Ammon's horn (tissue), 1 donor: ENCODE results near the gene DNAL1.
"Not testable (repeated sequence)": the region's sequence is repeated elsewhere in the genome, so short reads cannot be mapped to it uniquely, and the experiment has no call there.

Experiments
- DNase-seq: peaks from one replicate; pipeline ENCODE4 v3.0.0-alpha.2; 2016; ENCODE audit warnings: low spot score

Gene DNAL1

GRCh38 chr14:73640796-73641365 is 3.9 kb upstream of the DNAL1 start:
- no peak for DNase-seq

GRCh38 chr14:73645248-73645610 is 443 bp downstream of the DNAL1 start:
- DNase-seq, result no peak

- no peak for DNase-seq
These were observed 6.2 kb downstream of the DNAL1 start for GRCh38 chr14:73651005-73651404.

GRCh38 chr14:73655851-73656250 is 11.1 kb downstream of the DNAL1 start:
- no peak for DNase-seq

- not testable (repeated sequence) for DNase-seq
These were observed 14.4 kb downstream of the DNAL1 start for GRCh38 chr14:73659202-73659601.

- peak; percentile 15 for DNase-seq
These were observed 15.7 kb downstream of the DNAL1 start for GRCh38 chr14:73660511-73660910.

- DNase-seq, result no peak
These were observed 17.1 kb downstream of the DNAL1 start for GRCh38 chr14:73661872-73662271.

- peak; percentile 19 for DNase-seq
These were observed 17.7 kb downstream of the DNAL1 start for GRCh38 chr14:73662487-73662943.

GRCh38 chr14:73663548-73664212 is 18.9 kb downstream of the DNAL1 start:
- no peak for DNase-seq

GRCh38 chr14:73665130-73665529 is 20.3 kb downstream of the DNAL1 start:
- no peak for DNase-seq

GRCh38 chr14:73666583-73666982 is 21.8 kb downstream of the DNAL1 start:
- no peak for DNase-seq

- DNase-seq, result no peak
These were observed 23.1 kb downstream of the DNAL1 start for GRCh38 chr14:73667854-73668253.

GRCh38 chr14:73674986-73675385 is 30.2 kb downstream of the DNAL1 start:
- no peak for DNase-seq

- no peak for DNase-seq
These were observed 33.9 kb downstream of the DNAL1 start for GRCh38 chr14:73678698-73679097.

- DNase-seq, result no peak
These were observed 36.0 kb downstream of the DNAL1 start for GRCh38 chr14:73680821-73681220.

- no peak for DNase-seq
These were observed 39.8 kb downstream of the DNAL1 start for GRCh38 chr14:73684627-73685026.

GRCh38 chr14:73685328-73685727 is 40.5 kb downstream of the DNAL1 start:
- DNase-seq, result no peak

- no peak for DNase-seq
These were observed 42.1 kb downstream of the DNAL1 start for GRCh38 chr14:73686901-73687300.

GRCh38 chr14:73694083-73694482 is 49.3 kb downstream of the DNAL1 start:
- no peak for DNase-seq

- DNase-seq, result no peak
These were observed 50.3 kb downstream of the DNAL1 start for GRCh38 chr14:73695082-73695481.

GRCh38 chr14:73695997-73696396 is 51.2 kb downstream of the DNAL1 start:
- DNase-seq, result no peak

GRCh38 chr14:73696466-73697400 is 51.9 kb downstream of the DNAL1 start:
- no peak for DNase-seq

- DNase-seq, result no peak
These were observed 55.5 kb downstream of the DNAL1 start for GRCh38 chr14:73700325-73700724.
